HepG2 (cell line): ENCODE results near the gene SH3BP5. TPM values are rescaled to one million over a fixed set of nuclear protein-coding genes. Genes with fewer than 3 reads are reported as not detected.

Experiments used
- ATAC-seq: fragments of 200-7000 bp; cut with Tn5 transposase; 3 replicates; pipeline ENCODE4 v1.9.1; 2020; ENCODE audit warnings: mild to moderate bottlenecking, moderate library complexity
- BruUV-seq: library from RNA; stranded (reverse); fragments of 400-500 nt; replicated peaks from 2 replicates; lab custom pipeline; 2021; lab: Mats Ljungman, UMichigan
- CTCF ChIA-PET: fragments of 300-600 bp; formaldehyde crosslinking; extraction: SDS; loops from one replicate; lab custom pipeline; 2021; ENCODE audit warnings: low total read pairs, inconsistent platforms, low intra/inter-chr PET ratio; lab: Yijun Ruan, JAX
- POLR2A ChIA-PET: fragments of 350-600 bp; sonication (Branson Sonifier 250); formaldehyde crosslinking; loops from one replicate; lab custom pipeline; 2020; ENCODE audit warnings: antibody characterized with exemption, inconsistent platforms; lab: Yijun Ruan, JAX
- DNase-seq: peaks from one replicate; pipeline ENCODE4 v3.0.0-alpha.2; 2015; ENCODE audit warnings: low spot score
- FAIRE-seq: peaks from 3 replicates; lab custom pipeline; 2011; peaks lifted over from hg19 to GRCh38; lab: Jason Lieb, UNC
- H2AFZ ChIP-seq: one replicate; pipeline ENCODE4 v1.6.1; 2011; ENCODE audit warnings: low read length, inconsistent platforms
- H3K27ac ChIP-seq: fragments of 300-600 bp; 3 replicates; pipeline ENCODE4 v1.8.0; 2011; ENCODE audit warnings: mixed run types, mild to moderate bottlenecking, mixed read lengths, low read length, inconsistent platforms; ENCODE audit not compliant: insufficient read depth; ENCODE audit errors: extremely low read length
- H3K27me3 ChIP-seq, 2 experiments: fragments of 200-600 bp in 1 of 2; 2 replicates in 1 of 2; 3 replicates in 1 of 2; pipeline versions ENCODE4 v1.6.0 to v1.8.0; 2011; ENCODE audit warnings: low read length in 2 of 2, mild to moderate bottlenecking in 2 of 2, moderate library complexity in 2 of 2, inconsistent platforms in 1 of 2; ENCODE audit not compliant: insufficient read depth in 2 of 2, control insufficient read depth in 1 of 2
- H3K36me3 ChIP-seq, 2 experiments: fragments of 200-600 bp in 1 of 2; replicated peaks in 1 of 2; 2 replicates in 1 of 2; 3 replicates in 1 of 2; pipeline versions ENCODE4 v1.5.1 to v1.8.0; 2011; ENCODE audit warnings: low read length in 2 of 2, inconsistent platforms in 1 of 2; ENCODE audit not compliant: insufficient read depth in 2 of 2, control insufficient read depth in 1 of 2
- H3K4me1 ChIP-seq: 2 replicates; pipeline ENCODE4 v1.5.1; 2012; ENCODE audit warnings: low read length, inconsistent platforms; ENCODE audit not compliant: insufficient read depth
- H3K4me2 ChIP-seq: 2 replicates; pipeline ENCODE4 v1.6.0; 2011; ENCODE audit warnings: low read depth, low read length, inconsistent platforms
- H3K4me3 ChIP-seq, 3 experiments: fragments of 200-600 bp in 1 of 3; sonication (generic), shearing (Covaris generic) in 1 of 3; replicated peaks in 1 of 3; 2 replicates each; pipeline ENCODE4 v1.5.1; 2011 to 2016; ENCODE audit warnings: low read length in 3 of 3, inconsistent platforms in 2 of 3, low read depth in 2 of 3, mild to moderate bottlenecking in 2 of 3, control low read depth in 1 of 3, mixed read lengths in 1 of 3; ENCODE audit not compliant: insufficient read depth in 1 of 3
- H3K79me2 ChIP-seq: one replicate; pipeline ENCODE4 v1.6.1; 2011; ENCODE audit warnings: low read length, inconsistent platforms; ENCODE audit not compliant: insufficient read depth
- H3K9ac ChIP-seq: 2 replicates; pipeline ENCODE4 v1.6.0; 2011; ENCODE audit warnings: mild to moderate bottlenecking, low read depth, low read length, inconsistent platforms; ENCODE audit not compliant: insufficient read depth
- H3K9me3 ChIP-seq: 2 replicates; pipeline ENCODE4 v1.5.1; 2012; ENCODE audit warnings: mild to moderate bottlenecking, low read length
- H4K20me1 ChIP-seq: 2 replicates; pipeline ENCODE4 v1.6.0; 2011; ENCODE audit warnings: inconsistent platforms, mild to moderate bottlenecking, low read length, moderate library complexity; ENCODE audit not compliant: insufficient read depth
- ARID3A ChIP-seq: IDR thresholded peaks from 2 replicates; pipeline ENCODE4 v1.6.1; 2012; ENCODE audit warnings: low read depth, low read length, improper control_type of control experiment
- CBX5 ChIP-seq: sonication (generic); formaldehyde crosslinking; IDR thresholded peaks from 2 replicates; pipeline ENCODE4 v1.4.0; 2020; ENCODE audit warnings: missing genetic modification reagents, borderline replicate concordance
- DMAP1 ChIP-seq: IDR thresholded peaks from 2 replicates; pipeline ENCODE4 v1.6.1; 2016
- EEA1 ChIP-seq: sonication (generic); formaldehyde crosslinking; IDR thresholded peaks from 2 replicates; pipeline ENCODE4 v1.5.1; 2020; ENCODE audit warnings: mild to moderate bottlenecking, missing genetic modification reagents, borderline replicate concordance
- FOXC1 ChIP-seq: sonication (generic); formaldehyde crosslinking; IDR thresholded peaks from 2 replicates; pipeline ENCODE4 v1.8.0; 2022; ENCODE audit warnings: mild to moderate bottlenecking, missing genetic modification reagents, borderline replicate concordance
- MLX ChIP-seq: IDR thresholded peaks from 2 replicates; pipeline ENCODE4 v1.6.1; 2016
- U2AF2 ChIP-seq: fragments of 200-400 bp; formaldehyde crosslinking; IDR thresholded peaks from 2 replicates; pipeline ENCODE4 v1.6.1; 2017; ENCODE audit warnings: low read depth, mild to moderate bottlenecking, low read length
- YY1 ChIP-seq: IDR thresholded peaks from 2 replicates; pipeline ENCODE4 v1.6.1; 2011; ENCODE audit warnings: low read length, low read depth, moderate library complexity, mild to moderate bottlenecking; ENCODE audit not compliant: insufficient read depth, insufficient replicate concordance
- ZBTB26 ChIP-seq: IDR thresholded peaks from 2 replicates; pipeline ENCODE4 v1.6.1; 2016; ENCODE audit warnings: missing compliant biosample characterization, missing genetic modification reagents, borderline replicate concordance
- ZBTB49 ChIP-seq: sonication (generic); formaldehyde crosslinking; IDR thresholded peaks from 2 replicates; pipeline ENCODE4 v1.4.0; 2020; ENCODE audit warnings: missing genetic modification reagents, borderline replicate concordance
- ZNF326 ChIP-seq: sonication (generic); formaldehyde crosslinking; IDR thresholded peaks from 2 replicates; pipeline ENCODE4 v1.4.0; 2020; ENCODE audit warnings: missing genetic modification reagents, borderline replicate concordance
- ZNF512B ChIP-seq: sonication (generic); formaldehyde crosslinking; IDR thresholded peaks from 2 replicates; pipeline ENCODE4 v1.5.1; 2020; ENCODE audit warnings: missing genetic modification reagents, mild to moderate bottlenecking, borderline replicate concordance
- ZSCAN5A ChIP-seq: sonication (generic); formaldehyde crosslinking; IDR thresholded peaks from 2 replicates; pipeline ENCODE4 v1.8.0; 2022; ENCODE audit warnings: mild to moderate bottlenecking, missing genetic modification reagents, borderline replicate concordance
- WGBS: methylation state at CpG from one replicate; pipeline ENCODE4 v1.1.6; 2017; ENCODE audit warnings: low lambda C conversion rate; 5-methylcytosine and 5-hydroxymethylcytosine counted together
- in situ Hi-C: cut with HindIII; loops from 2 replicates; pipeline ENCODE4 v1.10.0; 2017; ENCODE audit warnings: low pct_unique_long_range_greater_than_20kb; ENCODE audit not compliant: extremely low pct_ligation_motif_present
- intact Hi-C: fragments of 100-400 bp; cut with micrococcal nuclease; formaldehyde crosslinking; loops from one replicate; pipeline ENCODE4 v1.10.0; 2022; ENCODE audit not compliant: unreplicated experiment
- polyA plus RNA-seq, 8 experiments: library from polyadenylated mRNA; depleted of rRNA in 3 of 8; stranded (reverse) in 7 of 8; unstranded in 1 of 8; fragments of >200 nt; fragmentation: Illumina TruSeq in 4 of 8; extraction: Trizol in 4 of 8; gene quantifications; 2 replicates each; pipeline versions ENCODE4 v1.2.1 to v1.2.3, GENCODE V29; 2011 to 2016; ENCODE audit warnings: low read depth in 4 of 8, missing spikeins in 1 of 8, mixed read lengths in 1 of 8; ENCODE audit not compliant: insufficient read depth in 1 of 8
- total RNA-seq, 5 experiments: library from RNA; depleted of rRNA; stranded (reverse); fragments of >200 nt; fragmentation: Illumina TruSeq; extraction: Trizol; gene quantifications; 2 replicates each; pipeline ENCODE4 v1.2.3, GENCODE V29; 2016; ENCODE audit warnings: low read depth in 1 of 5

Gene SH3BP5
- total and polyA plus RNA-seq, 2 of the 13 experiments (the other 11 are each of a cell fraction or from before 2014, with no cell fraction given) = 0.09 to 0.16 TPM

GRCh38 chr3:15356176-15356575 lies 23.8 kb upstream of the SH3BP5 start (continued):
- TF ChIP-seq ARID3A (no peak), YY1 (no peak), ZBTB49 (CRISPR knock-in tag) (no peak), U2AF2 (no peak)

GRCh38 chr3:15355086-15355485 lies 22.7 kb upstream of the SH3BP5 start:
- no TSS peak for BruUV-seq
- CTCF ChIA-PET = no interaction called here
- Histone ChIP-seq H3K4me3 (no peak overlapping the region), H3K9ac (no peak overlapping the region), H3K27me3 (no peaks in the 10 kb centered on the region), H2AFZ (no peak overlapping the region), H3K9me3 (no peaks in the 10 kb centered on the region), H3K79me2 (no peaks in the 10 kb centered on the region), H3K27ac (no peak overlapping the region), H3K36me3 (no peaks in the 10 kb centered on the region), H3K4me1 (peaks cover 7% of the 10 kb centered on the region; the same call in 1 of the 2 replicates), H4K20me1 (no peaks in the 10 kb centered on the region), H3K4me2 (no peak overlapping the region)
- 82% methylated on average over 1 of the region's 1 CpG for WGBS
- POLR2A ChIA-PET = no interaction called here
- FAIRE-seq (no peak), DNase-seq (no peak), ATAC-seq (no peak)
- intact Hi-C loops (no loop called here), in situ Hi-C loops (no loop called here)
- TF ChIP-seq FOXC1 (CRISPR knock-in tag) (no peak), CBX5 (CRISPR knock-in tag) (no peak), ZSCAN5A (no peak), ZNF512B (CRISPR knock-in tag) (no peak), ZNF326 (CRISPR knock-in tag) (no peak), MLX (CRISPR knock-in tag) (no peak), ZBTB26 (no peak), DMAP1 (CRISPR knock-in tag) (no peak), EEA1 (no peak)
